Measurements from ENCODE around the gene RABAC1. TPM values are rescaled to one million over a fixed set of nuclear protein-coding genes. Genes with fewer than 3 reads are reported as not detected.
A peak's percentile ranks its signal among the peaks of the same experiment; 100 is the strongest.

Gene RABAC1
- total RNA-seq, 6 donors from 2014 or later: 59.7 to 222 (median 163) TPM

- H3K27me3 ChIP-seq: no peaks in the 10 kb centered on the region
- H3K4me1 ChIP-seq: no peaks in the 10 kb centered on the region
- WGBS, 2 donors: 72 to 85% methylated on average over 5 to 16 of the region's 22 CpGs
- H3K36me3 ChIP-seq: no peaks in the 10 kb centered on the region
- H3K9me3 ChIP-seq: no peaks in the 10 kb centered on the region
- ATAC-seq (ENCODE audit: low FRiP score in 2 of 2) (no peak), DNase-seq (peak in 1 of 2 donors; percentile 79)
- TF ChIP-seq POLR2A (IDR thresholded peaks at IDR 0.05) (no peak), POLR2AphosphoS5 (IDR thresholded peaks at IDR 0.05) (no peak), EP300 (IDR thresholded peaks at IDR 0.05) (no peak)
- no peak overlapping the region for H3K27ac ChIP-seq
- H3K4me3 ChIP-seq: no peak overlapping the region
These were observed 18.8 kb upstream of the RABAC1 start for GRCh38 chr19:41977916-41978315.

DNA sequence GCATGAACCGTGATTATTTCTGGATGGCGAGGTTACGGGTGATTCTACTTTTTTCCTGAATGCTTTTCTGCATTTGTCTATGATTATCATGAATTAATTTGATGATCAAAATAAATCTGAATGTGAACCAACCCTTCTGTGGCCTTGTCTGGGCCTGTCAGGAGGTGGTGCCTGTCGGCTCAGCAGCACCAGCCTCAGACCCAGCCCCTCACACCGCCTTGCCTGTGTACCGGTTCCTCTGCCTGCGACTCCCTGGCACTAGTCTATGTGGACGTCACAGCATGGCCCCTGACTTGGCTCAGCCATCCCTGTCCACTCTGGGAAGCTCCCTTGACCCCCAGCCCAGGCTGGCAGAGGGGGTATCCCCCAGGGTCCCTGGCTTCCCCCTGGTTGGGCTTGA, 15.5 kb upstream of the RABAC1 start:
- DNase-seq: no peak
- 69 to 87% methylated on average over 7 to 8 of the region's 8 CpGs for WGBS, 2 donors
- ATAC-seq (ENCODE audit: low FRiP score in 2 of 2): no peak

DNA sequence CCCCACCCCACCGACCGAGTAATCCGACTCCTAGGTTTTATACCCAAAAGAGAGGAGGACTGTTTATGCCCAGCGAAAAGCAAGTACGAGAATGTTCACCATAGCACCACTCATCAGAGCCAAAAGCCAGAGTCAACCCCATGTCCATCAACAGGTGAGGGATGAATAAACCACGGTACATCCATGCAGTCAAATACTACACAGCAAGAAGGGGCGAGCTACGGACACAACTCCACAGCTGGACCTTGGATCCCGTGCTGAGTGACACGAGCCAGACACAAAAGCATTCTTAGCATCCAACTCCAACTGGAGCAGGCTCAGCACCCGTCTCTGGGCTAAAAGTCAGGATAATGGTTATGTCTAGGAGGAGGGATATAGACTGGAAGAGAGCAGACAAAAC, 12.2 kb upstream of the RABAC1 start:
- WGBS, 2 donors: 88 to 91% methylated on average over 10 to 11 of the region's 11 CpGs
- H3K4me1 ChIP-seq: no peaks in the 10 kb centered on the region

More for the DNA sequence above, 15.5 kb upstream of the RABAC1 start:
- Histone ChIP-seq H3K4me3 (no peak overlapping the region), H3K36me3 (no peaks in the 10 kb centered on the region), H3K27ac (no peak overlapping the region), H3K27me3 (no peaks in the 10 kb centered on the region), H3K9me3 (no peaks in the 10 kb centered on the region), H3K4me1 (no peaks in the 10 kb centered on the region)
- no peak for TF ChIP-seq POLR2AphosphoS5 (IDR thresholded peaks at IDR 0.05)

GRCh38 chr19:41969772-41970458, 10.8 kb upstream of the RABAC1 start:
- no peaks in the 10 kb centered on the region for H3K36me3 ChIP-seq
- no peaks in the 10 kb centered on the region for H3K27me3 ChIP-seq
- WGBS, 2 donors: 90 to 93% methylated on average over 15 to 17 of the region's 19 CpGs
- DNase-seq (no peak), ATAC-seq (ENCODE audit: low FRiP score in 2 of 2) (no peak)
- H3K4me1 ChIP-seq: no peaks in the 10 kb centered on the region
- H3K4me3 ChIP-seq: no peak overlapping the region
- TF ChIP-seq POLR2AphosphoS5 (IDR thresholded peaks at IDR 0.05) (no peak), CTCF (IDR thresholded peaks at IDR 0.05) (no peak), POLR2A (IDR thresholded peaks at IDR 0.05) (no peak), EP300 (IDR thresholded peaks at IDR 0.05) (no peak)
- H3K9me3 ChIP-seq: no peaks in the 10 kb centered on the region
- no peak overlapping the region for H3K27ac ChIP-seq

More for the DNA sequence above, 12.2 kb upstream of the RABAC1 start:
- DNase-seq: no peak
- Histone ChIP-seq H3K27ac (no peak overlapping the region), H3K9me3 (no peaks in the 10 kb centered on the region), H3K27me3 (no peaks in the 10 kb centered on the region), H3K36me3 (no peaks in the 10 kb centered on the region), H3K4me3 (no peak overlapping the region)
- no peak for TF ChIP-seq POLR2A (IDR thresholded peaks at IDR 0.05)
- no peak for TF ChIP-seq EP300 (IDR thresholded peaks at IDR 0.05)
- no peak for TF ChIP-seq CTCF (IDR thresholded peaks at IDR 0.05)
- TF ChIP-seq POLR2AphosphoS5 (IDR thresholded peaks at IDR 0.05): no peak
- ATAC-seq (ENCODE audit: low FRiP score in 2 of 2): no peak

GRCh38 chr19:41968751-41969595, 9.9 kb upstream of the RABAC1 start:
- Histone ChIP-seq H3K27ac (no peak overlapping the region), H3K27me3 (no peaks in the 10 kb centered on the region), H3K36me3 (no peaks in the 10 kb centered on the region), H3K4me1 (no peaks in the 10 kb centered on the region), H3K9me3 (no peaks in the 10 kb centered on the region), H3K4me3 (no peak overlapping the region)
- DNase-seq: peak in 1 of 2 donors; percentile 40
- TF ChIP-seq POLR2A (IDR thresholded peaks at IDR 0.05) (no peak), EP300 (IDR thresholded peaks at IDR 0.05) (no peak), CTCF (IDR thresholded peaks at IDR 0.05) (no peak), POLR2AphosphoS5 (IDR thresholded peaks at IDR 0.05) (no peak)
- ATAC-seq (ENCODE audit: low FRiP score in 2 of 2): no peak
- WGBS, 2 donors: 78 to 83% methylated on average over 5 to 28 of the region's 28 CpGs
